HepG2 (cell line): Measurements from ENCODE around the gene MFSD11. TPM values are rescaled to one million over a fixed set of nuclear protein-coding genes. Genes with fewer than 3 reads are reported as not detected.
A peak's percentile ranks its signal among the peaks of the same experiment; 100 is the strongest.

Experiments
- AFF4 ChIP-seq: sonication (generic); formaldehyde crosslinking; IDR thresholded peaks from 2 replicates; pipeline ENCODE4 v1.4.0; 2020; ENCODE audit warnings: missing genetic modification reagents
- CEBPB ChIP-seq: IDR thresholded peaks from 2 replicates; pipeline ENCODE4 v1.6.1; 2011; ENCODE audit warnings: low read depth, low read length, improper control_type of control experiment, borderline replicate concordance
- CENPX ChIP-seq: sonication (generic); formaldehyde crosslinking; IDR thresholded peaks from 2 replicates; pipeline ENCODE4 v1.9.0; 2021; ENCODE audit warnings: mild to moderate bottlenecking, missing genetic modification reagents, moderate library complexity
- DDIT3 ChIP-seq: sonication (generic); formaldehyde crosslinking; IDR thresholded peaks from 2 replicates; pipeline ENCODE4 v1.4.0; 2020; ENCODE audit warnings: mild to moderate bottlenecking, missing genetic modification reagents
- EHMT2 ChIP-seq: fragments of 200-600 bp; sonication (generic); IDR thresholded peaks from 2 replicates; pipeline ENCODE4 v1.7.0; 2017; ENCODE audit warnings: antibody characterized with exemption, low read depth, low read length, borderline replicate concordance
- HHEX ChIP-seq: IDR thresholded peaks from 2 replicates; pipeline ENCODE4 v1.6.1; 2016; ENCODE audit warnings: control low read depth
- HNF1B ChIP-seq: sonication (generic); formaldehyde crosslinking; IDR thresholded peaks from 2 replicates; pipeline ENCODE4 v1.5.1; 2020; ENCODE audit warnings: mild to moderate bottlenecking, moderate library complexity, missing genetic modification reagents
- IRX3 ChIP-seq: sonication (generic); formaldehyde crosslinking; IDR thresholded peaks from 2 replicates; pipeline ENCODE4 v1.8.1; 2023; ENCODE audit warnings: mild to moderate bottlenecking, low read depth, missing genetic modification reagents, borderline replicate concordance
- MAX ChIP-seq: IDR thresholded peaks from 2 replicates; pipeline ENCODE4 v1.6.1; 2012; ENCODE audit warnings: inconsistent platforms
- MXD3 ChIP-seq: IDR thresholded peaks from 2 replicates; pipeline ENCODE4 v1.6.1; 2016; ENCODE audit warnings: mild to moderate bottlenecking, missing biosample characterization, missing genetic modification reagents
- PAWR ChIP-seq: sonication (generic); formaldehyde crosslinking; IDR thresholded peaks from 2 replicates; pipeline ENCODE4 v1.4.0; 2020; ENCODE audit warnings: missing genetic modification reagents, mild to moderate bottlenecking, borderline replicate concordance
- PLRG1 ChIP-seq: fragments of 450-650 bp; conservative IDR thresholded peaks from 2 replicates; pipeline ENCODE4 v1.6.1; 2016
- RNF2 ChIP-seq: fragments of 450-650 bp; conservative IDR thresholded peaks from 2 replicates; pipeline ENCODE4 v1.6.1; 2016; ENCODE audit warnings: low read depth
- ZBTB7A ChIP-seq: sonication (generic); formaldehyde crosslinking; IDR thresholded peaks from 2 replicates; pipeline ENCODE4 v1.8.0; 2022; ENCODE audit warnings: mild to moderate bottlenecking, missing genetic modification reagents
- ZKSCAN8 ChIP-seq: IDR thresholded peaks from 2 replicates; pipeline ENCODE4 v1.6.1; 2016; ENCODE audit warnings: borderline replicate concordance, missing genetic modification reagents, missing compliant biosample characterization
- ZNF101 ChIP-seq: sonication (generic); formaldehyde crosslinking; IDR thresholded peaks from 2 replicates; pipeline ENCODE4 v1.4.0; 2020; ENCODE audit warnings: mild to moderate bottlenecking, low read depth, missing genetic modification reagents, borderline replicate concordance
- ZNF292 ChIP-seq: sonication (generic); formaldehyde crosslinking; IDR thresholded peaks from 2 replicates; pipeline ENCODE4 v1.8.1; 2022; ENCODE audit warnings: mild to moderate bottlenecking, low read depth, missing genetic modification reagents, borderline replicate concordance
- ZNF530 ChIP-seq: sonication (generic); formaldehyde crosslinking; IDR thresholded peaks from 2 replicates; pipeline ENCODE4 v1.5.0; 2020; ENCODE audit warnings: low read depth, mild to moderate bottlenecking, missing genetic modification reagents
- ZNF569 ChIP-seq: sonication (generic); formaldehyde crosslinking; IDR thresholded peaks from 2 replicates; pipeline ENCODE4 v1.5.0; 2020; ENCODE audit warnings: mild to moderate bottlenecking, missing genetic modification reagents, moderate library complexity, borderline replicate concordance
- ZNF605 ChIP-seq: sonication (generic); formaldehyde crosslinking; IDR thresholded peaks from 2 replicates; pipeline ENCODE4 v1.8.0; 2022; ENCODE audit warnings: mild to moderate bottlenecking, missing genetic modification reagents
- ZNF616 ChIP-seq: sonication (generic); formaldehyde crosslinking; IDR thresholded peaks from 2 replicates; pipeline ENCODE4 v1.5.0; 2020; ENCODE audit warnings: low read depth, mild to moderate bottlenecking, missing genetic modification reagents
- ZNF83 ChIP-seq: sonication (generic); formaldehyde crosslinking; IDR thresholded peaks from 2 replicates; pipeline ENCODE4 v1.4.0; 2020; ENCODE audit warnings: missing genetic modification reagents, mild to moderate bottlenecking, borderline replicate concordance
- ZNF878 ChIP-seq: sonication (generic); formaldehyde crosslinking; IDR thresholded peaks from 2 replicates; pipeline ENCODE4 v1.8.1; 2023; ENCODE audit warnings: mild to moderate bottlenecking, missing genetic modification reagents, moderate library complexity
- ZZZ3 ChIP-seq: sonication (generic); formaldehyde crosslinking; IDR thresholded peaks from 2 replicates; pipeline ENCODE4 v1.4.0; 2020; ENCODE audit warnings: missing genetic modification reagents, mild to moderate bottlenecking, borderline replicate concordance
- polyA plus RNA-seq, 8 experiments: library from polyadenylated mRNA; depleted of rRNA in 3 of 8; stranded (reverse) in 7 of 8; unstranded in 1 of 8; fragments of >200 nt; fragmentation: Illumina TruSeq in 4 of 8; extraction: Trizol in 4 of 8; gene quantifications; 2 replicates each; pipeline versions ENCODE4 v1.2.1 to v1.2.3, GENCODE V29; 2011 to 2016; ENCODE audit warnings: low read depth in 4 of 8, missing spikeins in 1 of 8, mixed read lengths in 1 of 8; ENCODE audit not compliant: insufficient read depth in 1 of 8
- total RNA-seq, 5 experiments: library from RNA; depleted of rRNA; stranded (reverse); fragments of >200 nt; fragmentation: Illumina TruSeq; extraction: Trizol; gene quantifications; 2 replicates each; pipeline ENCODE4 v1.2.3, GENCODE V29; 2016; ENCODE audit warnings: low read depth in 1 of 5

MFSD11 gene
- total and polyA plus RNA-seq, 2 of the 13 experiments (the other 11 are each of a cell fraction or from before 2014, with no cell fraction given): 26.1 to 36.3 TPM

- TF ChIP-seq AFF4 (CRISPR knock-in tag): no peak
- TF ChIP-seq ZNF569: no peak; the same call in 1 of the 2 replicates
- 0 out of 2 replicates have a peak, but pooled peaks have one; percentile 31 for TF ChIP-seq RNF2
- no peak for TF ChIP-seq ZNF616
- no peak for TF ChIP-seq ZNF101 (CRISPR knock-in tag)
- TF ChIP-seq MAX: peak; percentile 57
- 0 out of 2 replicates have a peak, but pooled peaks have one; percentile 51 for TF ChIP-seq ZNF530 (CRISPR knock-in tag)
- TF ChIP-seq ZNF83 (CRISPR knock-in tag): peak; percentile 45; the same call in 1 of the 2 replicates
- TF ChIP-seq ZNF292 (CRISPR knock-in tag): no peak; the same call in 1 of the 2 replicates
- no peak for TF ChIP-seq ZBTB7A (CRISPR knock-in tag)
- no peak for TF ChIP-seq ZNF878 (CRISPR knock-in tag)
- TF ChIP-seq PAWR (CRISPR knock-in tag): no peak
- no peak for TF ChIP-seq DDIT3 (CRISPR knock-in tag)
- TF ChIP-seq CEBPB: peak; percentile 81; the same call in 1 of the 2 replicates
- TF ChIP-seq IRX3: 0 out of 2 replicates have a peak, but pooled peaks have one; percentile 32
- no peak for TF ChIP-seq ZNF605 (CRISPR knock-in tag)
- TF ChIP-seq ZZZ3 (CRISPR knock-in tag): no peak
- TF ChIP-seq HNF1B: no peak; the same call in 1 of the 2 replicates
- peak; percentile 51; the same call in 1 of the 2 replicates for TF ChIP-seq MXD3 (CRISPR knock-in tag)
- TF ChIP-seq ZKSCAN8 (CRISPR knock-in tag): peak; percentile 16; the same call in 1 of the 2 replicates
- no peak for TF ChIP-seq CENPX
- TF ChIP-seq HHEX: no peak
- TF ChIP-seq EHMT2: no peak
- TF ChIP-seq PLRG1: no peak
These were observed 11.6 kb upstream of the MFSD11 start, which contains the start of gene JMJD6 (continued) for GRCh38 chr17:76726231-76726775.
